Neuronal stem cell (in vitro differentiated cells): ENCODE data around the gene MKRN2.

Experiments
- DNase-seq: peaks from one replicate; pipeline ENCODE4 v3.0.0-alpha.2; 2013; ENCODE audit warnings: low spot score
- H2AFZ ChIP-seq: one replicate; pipeline ENCODE4 v1.6.1; 2013; ENCODE audit warnings: mild to moderate bottlenecking, low read length, inconsistent platforms
- H2AK5ac ChIP-seq: 2 replicates; pipeline ENCODE4 v1.6.1; 2013; ENCODE audit warnings: low read depth, mild to moderate bottlenecking, inconsistent platforms, low read length, moderate library complexity, mixed read lengths
- H2BK120ac ChIP-seq: 2 replicates; pipeline ENCODE4 v1.6.1; 2013; ENCODE audit warnings: low read depth, mild to moderate bottlenecking, inconsistent platforms, low read length, moderate library complexity, mixed read lengths
- H2BK12ac ChIP-seq: one replicate; pipeline ENCODE4 v1.6.1; 2013; ENCODE audit warnings: low read length, inconsistent platforms
- H2BK15ac ChIP-seq: 2 replicates; pipeline ENCODE4 v1.6.1; 2013; ENCODE audit warnings: mild to moderate bottlenecking, low read length, inconsistent platforms, mixed read lengths
- H2BK5ac ChIP-seq: one replicate; pipeline ENCODE4 v1.6.1; 2013; ENCODE audit warnings: inconsistent platforms, mild to moderate bottlenecking, low read length, moderate library complexity
- H3K14ac ChIP-seq: one replicate; pipeline ENCODE4 v1.6.1; 2013; ENCODE audit warnings: low read length, inconsistent platforms
- H3K18ac ChIP-seq: 2 replicates; pipeline ENCODE4 v1.6.1; 2013; ENCODE audit warnings: low read length, inconsistent platforms
- H3K23ac ChIP-seq: 2 replicates; pipeline ENCODE4 v1.6.1; 2013; ENCODE audit warnings: low read depth, mild to moderate bottlenecking, mixed read lengths, low read length, inconsistent platforms; ENCODE audit not compliant: poor library complexity
- H3K27ac ChIP-seq: replicated peaks from 3 replicates; pipeline ENCODE4 v1.5.1; 2013; ENCODE audit warnings: low read length, inconsistent platforms
- H3K27me3 ChIP-seq, 3 experiments: 2 replicates each; pipeline ENCODE4 v1.6.1; 2013; ENCODE audit warnings: low read length in 3 of 3, mild to moderate bottlenecking in 2 of 3, inconsistent platforms in 1 of 3, low read depth in 1 of 3, mixed read lengths in 1 of 3, moderate library complexity in 1 of 3; ENCODE audit not compliant: control insufficient read depth in 3 of 3, insufficient read depth in 3 of 3
- H3K36me3 ChIP-seq, 2 donors: replicated peaks in 1 of 2; 2 replicates each; pipeline ENCODE4 v1.6.1; 2013; ENCODE audit warnings: low read length in 2 of 2; ENCODE audit not compliant: control insufficient read depth in 2 of 2, insufficient read depth in 2 of 2
- H3K4ac ChIP-seq: 2 replicates; pipeline ENCODE4 v1.6.1; 2013; ENCODE audit warnings: inconsistent platforms, mild to moderate bottlenecking, low read length, moderate library complexity
- H3K4me1 ChIP-seq, 2 donors: 1 replicate in 1 of 2; 2 replicates in 1 of 2; pipeline ENCODE4 v1.6.1; 2013; ENCODE audit warnings: low read length in 2 of 2, low read depth in 1 of 2; ENCODE audit not compliant: control insufficient read depth in 2 of 2, insufficient read depth in 1 of 2
- H3K4me2 ChIP-seq: one replicate; pipeline ENCODE4 v1.6.1; 2013; ENCODE audit warnings: mild to moderate bottlenecking, low read length, inconsistent platforms; ENCODE audit not compliant: insufficient read depth, poor library complexity, severe bottlenecking
- H3K4me3 ChIP-seq, 2 donors: 2 replicates each; pipeline ENCODE4 v1.5.1; 2013; ENCODE audit warnings: low read length in 2 of 2, mild to moderate bottlenecking in 2 of 2, inconsistent platforms in 1 of 2, moderate library complexity in 1 of 2
- H3K79me1 ChIP-seq: one replicate; pipeline ENCODE4 v1.6.1; 2013; ENCODE audit warnings: low read depth, mild to moderate bottlenecking, inconsistent platforms, low read length, moderate library complexity
- H3K9ac ChIP-seq: one replicate; pipeline ENCODE4 v1.6.1; 2013; ENCODE audit warnings: mild to moderate bottlenecking, low read depth, low read length, inconsistent platforms; ENCODE audit not compliant: poor library complexity
- H3K9me3 ChIP-seq, 2 donors: replicated peaks in 1 of 2; 2 replicates each; pipeline versions ENCODE3 to v1.6.1; 2013; ENCODE audit warnings: low read length in 2 of 2, mild to moderate bottlenecking in 2 of 2, inconsistent platforms in 1 of 2, low read depth in 1 of 2, mixed read lengths in 1 of 2, moderate library complexity in 1 of 2; ENCODE audit not compliant: control insufficient read depth in 2 of 2, insufficient read depth in 1 of 2
- H4K8ac ChIP-seq: one replicate; pipeline ENCODE4 v1.6.1; 2013; ENCODE audit warnings: low read depth, mild to moderate bottlenecking, inconsistent platforms, low read length, moderate library complexity
- H4K91ac ChIP-seq: one replicate; pipeline ENCODE4 v1.6.1; 2013; ENCODE audit warnings: low read length, low read depth, mild to moderate bottlenecking, inconsistent platforms; ENCODE audit not compliant: poor library complexity
- WGBS, 2 donors: extraction: QIAGEN DNeasy Blood & Tissue Kit; methylation state at CpG; one replicate each; pipeline ENCODE4 v1.1.7; 2013; ENCODE audit warnings: missing lambda C conversion rate in 2 of 2, mixed read lengths in 1 of 2; ENCODE audit not compliant: insufficient read length in 2 of 2, insufficient replicate concordance in 1 of 2; ENCODE audit errors: extremely low coverage in 2 of 2; 5-methylcytosine and 5-hydroxymethylcytosine counted together

MKRN2 gene

DNA sequence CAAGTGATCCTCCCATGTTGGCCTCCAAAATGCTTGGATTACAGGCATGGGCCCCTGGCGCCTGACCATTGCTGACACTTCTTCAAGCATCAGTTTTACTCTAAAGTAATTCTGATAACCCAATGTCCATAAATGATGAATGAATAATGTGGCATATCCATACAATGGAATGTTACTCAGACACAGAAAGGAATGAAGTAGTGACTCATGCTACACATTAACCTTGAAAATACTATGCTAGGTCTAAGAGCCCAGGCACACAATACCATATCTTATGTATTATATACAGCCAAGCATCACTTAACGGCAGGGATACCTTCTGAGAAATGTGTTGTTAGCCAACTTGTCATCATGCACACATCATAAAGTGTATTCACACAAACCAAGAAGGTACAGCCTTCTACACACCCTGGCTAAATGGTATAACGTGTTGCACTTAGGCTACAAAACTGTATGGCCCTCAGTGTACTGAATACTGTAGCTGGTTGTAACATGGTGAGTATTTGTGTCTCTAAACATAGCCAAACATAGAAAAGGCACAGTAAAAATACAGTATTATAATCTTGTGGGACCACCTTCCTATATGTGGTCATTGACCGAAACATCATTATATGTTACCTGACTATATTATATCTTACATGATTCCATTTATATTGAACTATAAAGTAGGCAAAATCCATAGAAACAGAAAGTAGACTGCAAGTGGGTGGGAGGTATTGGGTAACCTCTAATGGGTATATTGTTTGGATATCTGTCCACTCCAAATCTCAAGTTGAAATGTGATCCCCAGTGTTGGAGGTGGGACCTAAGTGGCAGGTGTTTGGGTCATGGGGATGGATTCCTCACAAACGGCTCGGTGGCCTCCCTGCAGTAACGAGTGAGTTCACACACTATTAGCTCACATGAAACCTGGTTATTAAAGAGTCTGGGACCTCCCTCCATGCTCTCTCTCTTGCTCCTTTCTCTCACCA lies 31.4 kb downstream of the MKRN2 start:
- Histone ChIP-seq H2AK5ac (no peak overlapping the region), H3K4me3 (no peak overlapping the region), H3K14ac (no peak overlapping the region), H2BK5ac (no peak overlapping the region), H3K9me3 (no peaks in the 10 kb centered on the region), H3K27me3 (no peaks in the 10 kb centered on the region), H3K36me3 (peaks cover 47 to 95% of the 10 kb centered on the region in 2 donors), H2BK12ac (no peak overlapping the region), H2BK15ac (no peak overlapping the region), H3K4me1 (no peaks in the 10 kb centered on the region), H4K91ac (no peak overlapping the region), H3K4me2 (no peak overlapping the region), H3K23ac (no peak overlapping the region), H2BK120ac (no peak overlapping the region), H3K18ac (no peak overlapping the region), H2AFZ (no peak overlapping the region), H4K8ac (no peak overlapping the region), H3K9ac (no peak overlapping the region), H3K79me1 (no peaks in the 10 kb centered on the region), H3K4ac (no peak overlapping the region), H3K27ac (no peak overlapping the region)
- no CpG with 5 or more reads among the region's 7 CpGs for WGBS, 2 donors
- DNase-seq: no peak

- H3K36me3 ChIP-seq: peaks cover 39 to 95% of the 10 kb centered on the region in 2 donors
- H3K4me3 ChIP-seq: no peak overlapping the region
- no peak overlapping the region for H2AK5ac ChIP-seq
- H3K4me2 ChIP-seq: no peak overlapping the region
- no peaks in the 10 kb centered on the region for H3K79me1 ChIP-seq
- no peak overlapping the region for H3K27ac ChIP-seq
- no peak overlapping the region for H3K14ac ChIP-seq
- WGBS, 2 donors: no CpG with 5 or more reads among the region's 4 CpGs
- no peak overlapping the region for H3K9ac ChIP-seq
- H3K4me1 ChIP-seq: no peaks in the 10 kb centered on the region
- H3K27me3 ChIP-seq: no peaks in the 10 kb centered on the region
- no peak overlapping the region for H2AFZ ChIP-seq
- no peaks in the 10 kb centered on the region for H3K9me3 ChIP-seq
- H4K8ac ChIP-seq: no peak overlapping the region
- no peak for DNase-seq
- no peak overlapping the region for H3K18ac ChIP-seq
- no peak overlapping the region for H4K91ac ChIP-seq
- H2BK12ac ChIP-seq: no peak overlapping the region
- no peak overlapping the region for H3K23ac ChIP-seq
- no peak overlapping the region for H2BK120ac ChIP-seq
- H2BK5ac ChIP-seq: no peak overlapping the region
- no peak overlapping the region for H2BK15ac ChIP-seq
- H3K4ac ChIP-seq: no peak overlapping the region
Measured at GRCh38 chr3:12590096-12590495, 33.2 kb downstream of the MKRN2 start.

GRCh38 chr3:12591456-12591855 lies 34.6 kb downstream of the MKRN2 start:
- Histone ChIP-seq H3K9ac (no peak overlapping the region), H3K4me2 (no peak overlapping the region), H3K4me1 (no peaks in the 10 kb centered on the region), H4K91ac (no peak overlapping the region), H2BK120ac (no peak overlapping the region), H2BK12ac (no peak overlapping the region), H3K27me3 (no peaks in the 10 kb centered on the region), H2AK5ac (no peak overlapping the region), H3K14ac (no peak overlapping the region), H2BK5ac (no peak overlapping the region), H3K79me1 (no peaks in the 10 kb centered on the region), H3K36me3 (peaks cover 35 to 95% of the 10 kb centered on the region in 2 donors), H3K4ac (no peak overlapping the region), H3K4me3 (no peak overlapping the region), H3K18ac (no peak overlapping the region), H3K27ac (no peak overlapping the region), H4K8ac (no peak overlapping the region), H2BK15ac (no peak overlapping the region), H3K23ac (no peak overlapping the region), H2AFZ (no peak overlapping the region), H3K9me3 (no peaks in the 10 kb centered on the region)
- WGBS, 2 donors: no CpG with 5 or more reads among the region's 6 CpGs
- no peak for DNase-seq

DNA sequence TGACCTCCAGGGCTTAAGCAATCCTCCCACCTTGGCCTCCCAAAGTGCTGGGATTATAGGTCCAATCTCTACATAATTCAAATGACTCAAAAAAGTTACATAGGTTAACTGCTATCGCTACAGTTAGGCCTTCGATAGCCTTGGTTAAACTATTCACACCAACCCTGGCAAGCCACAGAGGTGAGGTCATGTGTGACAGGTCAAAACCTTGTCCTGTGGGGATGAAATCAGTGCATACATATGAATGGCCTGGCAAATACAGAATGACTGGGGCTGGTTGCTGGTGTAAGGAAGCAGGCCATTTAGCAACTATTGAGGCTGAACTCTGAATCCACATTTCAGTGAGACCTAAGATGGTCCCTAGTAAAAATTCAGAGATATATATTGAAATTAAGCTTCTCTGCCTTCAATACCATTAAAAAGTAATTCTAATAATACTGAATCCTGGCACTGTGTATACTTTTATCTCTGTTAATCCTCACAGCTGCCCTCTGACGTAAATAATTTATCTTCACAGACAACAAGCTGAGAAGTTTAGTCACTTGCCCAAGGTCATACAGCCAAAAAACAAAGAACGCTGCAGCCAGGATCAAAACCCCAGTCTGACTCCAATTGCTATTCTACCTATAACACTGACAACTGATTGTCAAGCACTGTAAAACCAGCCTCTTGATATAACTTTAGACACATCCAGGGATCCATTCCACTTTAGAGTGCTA lies 35.3 kb downstream of the MKRN2 start:
- Histone ChIP-seq H3K4ac (no peak overlapping the region), H2BK5ac (no peak overlapping the region), H4K8ac (no peak overlapping the region), H2AFZ (no peak overlapping the region), H3K4me3 (no peak overlapping the region), H4K91ac (no peak overlapping the region), H2BK15ac (no peak overlapping the region), H3K14ac (no peak overlapping the region), H3K27ac (no peak overlapping the region), H3K9me3 (no peaks in the 10 kb centered on the region), H3K79me1 (no peaks in the 10 kb centered on the region), H3K27me3 (no peaks in the 10 kb centered on the region), H3K23ac (no peak overlapping the region), H3K4me2 (no peak overlapping the region), H3K36me3 (peaks cover 35 to 95% of the 10 kb centered on the region in 2 donors), H3K9ac (no peak overlapping the region), H2BK12ac (no peak overlapping the region), H3K4me1 (no peaks in the 10 kb centered on the region), H2BK120ac (no peak overlapping the region), H2AK5ac (no peak overlapping the region), H3K18ac (no peak overlapping the region)
- WGBS, 2 donors: no CpG with 5 or more reads among the region's 4 CpGs
- DNase-seq: no peak
